ENCODE measurements around the gene NSD1.

NSD1 gene

DNA sequence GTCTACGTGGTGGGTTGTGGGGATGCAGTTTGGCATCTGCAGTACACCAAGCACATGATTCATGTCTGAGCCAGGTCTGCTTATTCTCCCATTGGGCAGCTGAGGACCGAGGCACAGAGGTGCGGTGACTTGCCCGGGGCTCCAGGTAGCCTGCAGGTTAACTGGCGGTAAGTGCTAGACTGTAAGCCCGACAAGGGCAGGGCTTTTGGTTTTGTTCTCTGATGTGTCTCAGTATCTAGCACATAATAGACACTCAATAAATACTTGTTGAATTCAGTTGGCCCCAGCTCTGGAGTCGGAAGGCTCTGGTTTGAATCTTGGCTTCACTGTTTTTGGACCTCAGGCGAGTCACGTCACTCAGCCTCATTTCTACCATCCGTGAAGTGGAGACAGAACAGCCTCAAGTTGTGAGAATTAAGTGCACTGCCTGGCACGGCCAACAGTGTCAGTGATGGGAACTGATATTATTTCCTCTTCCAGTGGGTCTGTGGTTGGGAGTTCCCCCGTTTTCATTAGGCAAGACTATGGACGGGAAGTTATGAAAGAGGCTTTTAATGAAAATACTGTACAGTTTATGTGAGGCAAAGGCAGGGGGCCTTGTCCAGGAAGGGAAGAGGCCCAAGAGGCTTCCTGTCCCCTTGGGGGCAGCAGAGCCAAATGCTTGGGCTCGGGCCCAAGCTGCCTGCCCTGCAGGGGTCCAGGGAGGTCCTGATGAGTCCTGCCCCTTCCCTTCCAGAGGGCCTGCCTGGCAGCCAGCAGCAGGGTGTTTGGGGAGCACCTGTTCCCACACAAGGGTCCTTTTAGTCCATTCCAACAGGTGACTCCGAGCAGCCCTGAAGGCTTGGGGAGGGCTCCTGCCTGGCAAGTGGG lies 173.3 kb downstream of the NSD1 start:
- DNase-seq (ENCODE audit: low read depth), result no peak
- Histone ChIP-seq H3K9me3 (ENCODE audit: control insufficient read depth, low read length) (no peaks in the 10 kb centered on the region), H3K4me1 (ENCODE audit: control insufficient read depth, insufficient read depth, low read length) (peaks cover 50% of the 10 kb centered on the region), H3K4me3 (ENCODE audit: low read length) (no peak overlapping the region), H3K27me3 (replicated peaks; ENCODE audit: control insufficient read depth, insufficient read depth, low read length) (no peaks in the 10 kb centered on the region), H3K36me3 (ENCODE audit: control insufficient read depth, insufficient read depth, low read length, severe bottlenecking) (peaks cover 16% of the 10 kb centered on the region), H3K9ac (ENCODE audit: low read length) (peak overlapping the region; percentile 49)

DNA sequence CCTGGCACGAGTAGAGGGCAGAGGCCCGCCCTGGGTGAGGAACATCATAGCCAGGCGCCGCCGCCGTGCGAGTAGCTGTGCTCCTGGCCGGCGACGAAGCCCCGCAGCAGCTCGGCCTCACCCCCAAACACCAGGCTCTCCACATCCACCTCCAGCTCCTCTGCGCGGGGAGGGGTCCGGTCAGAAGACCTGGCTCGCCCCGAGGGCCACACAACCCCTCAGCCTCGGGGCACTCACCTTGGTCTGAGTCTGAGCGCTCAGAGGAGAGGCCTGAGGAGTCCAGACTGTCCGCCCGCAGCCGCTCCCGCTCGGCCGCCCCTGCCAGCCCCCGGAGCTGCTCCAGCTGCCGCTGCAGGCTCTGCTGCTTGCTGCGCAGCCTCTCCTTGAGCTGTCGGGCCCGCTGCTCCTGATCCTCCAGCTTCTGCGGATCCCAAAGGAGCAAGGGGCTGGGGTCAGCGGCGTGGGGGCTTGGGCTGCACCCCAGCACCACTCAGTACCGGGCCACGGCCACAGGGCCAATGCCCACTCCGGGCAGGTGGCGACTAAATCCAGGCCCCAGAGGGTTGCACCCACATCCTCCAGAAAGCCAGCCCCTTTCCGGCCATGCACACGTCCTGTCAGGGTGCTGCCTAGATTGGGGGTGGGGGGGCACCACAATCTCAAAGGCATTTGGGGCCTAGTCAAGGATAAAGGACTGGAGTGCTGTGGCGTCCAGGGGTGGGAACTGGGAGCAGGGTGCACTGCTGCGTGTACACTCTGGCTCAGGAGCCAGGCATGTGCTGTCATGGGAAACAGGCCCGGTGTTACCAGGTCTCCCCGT lies 174.2 kb downstream of the NSD1 start:
- Histone ChIP-seq H3K4me1 (ENCODE audit: control insufficient read depth, insufficient read depth, low read length) (peaks cover 42% of the 10 kb centered on the region), H3K4me3 (ENCODE audit: low read length) (no peak overlapping the region), H3K9ac (ENCODE audit: low read length) (peak overlapping the region; percentile 49), H3K27me3 (replicated peaks; ENCODE audit: control insufficient read depth, insufficient read depth, low read length) (no peaks in the 10 kb centered on the region), H3K9me3 (ENCODE audit: control insufficient read depth, low read length) (no peaks in the 10 kb centered on the region), H3K36me3 (ENCODE audit: control insufficient read depth, insufficient read depth, low read length, severe bottlenecking) (peaks cover 16% of the 10 kb centered on the region)
- DNase-seq (ENCODE audit: low read depth), result no peak

DNA sequence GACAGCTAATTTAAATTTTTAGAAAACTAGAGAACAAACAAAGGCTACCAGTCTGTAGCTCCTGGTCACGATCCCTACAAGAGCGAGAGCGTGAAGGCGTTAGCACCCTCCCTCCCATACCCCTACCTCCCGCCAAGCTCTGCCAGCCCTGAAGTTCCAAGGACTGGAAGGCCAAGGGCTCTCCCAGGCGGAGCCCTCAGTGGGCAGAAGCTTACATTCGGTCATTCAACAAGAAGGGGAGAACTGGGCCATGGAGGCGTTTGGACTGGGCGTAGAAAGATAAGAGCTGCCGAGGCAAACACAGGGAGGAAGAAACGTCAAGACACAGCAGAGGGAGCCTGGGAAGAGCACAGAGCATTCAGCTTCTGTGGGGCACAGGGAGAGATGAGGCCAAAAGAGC lies 175.2 kb downstream of the NSD1 start:
- H3K36me3 ChIP-seq (ENCODE audit: control insufficient read depth, insufficient read depth, low read length, severe bottlenecking), result peaks cover 16% of the 10 kb centered on the region

DNA sequence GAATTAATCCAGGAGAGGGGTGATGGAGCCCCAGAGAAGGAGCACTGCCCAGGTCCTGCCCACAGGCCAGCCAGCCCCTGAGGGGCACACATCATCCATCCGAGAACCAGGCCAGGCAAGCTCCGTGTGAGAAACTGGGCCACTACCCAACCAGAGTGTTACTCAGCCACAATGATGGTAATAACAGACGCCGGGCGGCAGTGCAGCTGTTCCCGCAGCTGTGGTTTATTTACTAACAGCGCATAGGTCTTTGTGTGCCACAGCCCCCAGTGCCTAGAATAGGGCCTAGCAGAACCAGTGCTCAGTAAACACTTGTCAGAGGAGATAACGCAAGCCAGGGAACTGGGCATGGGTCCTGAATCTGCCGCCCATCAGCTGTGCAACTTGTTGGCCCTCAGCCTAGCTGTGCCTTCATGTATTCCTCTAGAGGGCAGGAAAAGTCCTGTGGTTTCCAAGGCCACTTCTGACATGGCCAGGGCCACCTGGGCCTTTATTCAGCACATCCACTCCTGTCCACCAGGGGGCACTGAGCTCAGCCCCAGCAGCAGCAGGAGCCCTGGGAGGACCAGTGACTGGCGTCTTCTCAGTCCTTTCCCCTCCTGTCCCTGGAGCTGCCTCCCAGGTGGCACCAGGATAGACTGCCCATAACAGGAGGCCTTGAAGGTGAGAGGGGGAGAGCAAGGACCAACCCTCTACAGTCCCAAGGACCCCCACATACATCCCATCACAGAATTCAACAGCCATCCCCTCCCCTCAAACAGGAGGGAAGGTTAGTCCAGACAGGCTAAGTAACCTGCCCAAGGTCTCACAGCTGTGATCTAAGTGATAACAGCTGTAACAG lies 176.0 kb downstream of the NSD1 start:
- no peaks in the 10 kb centered on the region for H3K9me3 ChIP-seq (ENCODE audit: control insufficient read depth, low read length)
- peaks cover 37% of the 10 kb centered on the region for H3K4me1 ChIP-seq (ENCODE audit: control insufficient read depth, insufficient read depth, low read length)
- peak; percentile 75 for DNase-seq (ENCODE audit: low read depth)
- no peak overlapping the region for H3K4me3 ChIP-seq (ENCODE audit: low read length)
- H3K9ac ChIP-seq (ENCODE audit: low read length), result no peak overlapping the region
- H3K27me3 ChIP-seq (replicated peaks; ENCODE audit: control insufficient read depth, insufficient read depth, low read length), result no peaks in the 10 kb centered on the region
- H3K36me3 ChIP-seq (ENCODE audit: control insufficient read depth, insufficient read depth, low read length, severe bottlenecking), result peaks cover 16% of the 10 kb centered on the region

More for the DNA sequence above, 175.2 kb downstream of the NSD1 start:
- no peak for DNase-seq (ENCODE audit: low read depth)
- Histone ChIP-seq H3K27me3 (replicated peaks; ENCODE audit: control insufficient read depth, insufficient read depth, low read length) (no peaks in the 10 kb centered on the region), H3K4me3 (ENCODE audit: low read length) (no peak overlapping the region), H3K4me1 (ENCODE audit: control insufficient read depth, insufficient read depth, low read length) (peaks cover 41% of the 10 kb centered on the region), H3K9ac (ENCODE audit: low read length) (no peak overlapping the region), H3K9me3 (ENCODE audit: control insufficient read depth, low read length) (no peaks in the 10 kb centered on the region)

DNA sequence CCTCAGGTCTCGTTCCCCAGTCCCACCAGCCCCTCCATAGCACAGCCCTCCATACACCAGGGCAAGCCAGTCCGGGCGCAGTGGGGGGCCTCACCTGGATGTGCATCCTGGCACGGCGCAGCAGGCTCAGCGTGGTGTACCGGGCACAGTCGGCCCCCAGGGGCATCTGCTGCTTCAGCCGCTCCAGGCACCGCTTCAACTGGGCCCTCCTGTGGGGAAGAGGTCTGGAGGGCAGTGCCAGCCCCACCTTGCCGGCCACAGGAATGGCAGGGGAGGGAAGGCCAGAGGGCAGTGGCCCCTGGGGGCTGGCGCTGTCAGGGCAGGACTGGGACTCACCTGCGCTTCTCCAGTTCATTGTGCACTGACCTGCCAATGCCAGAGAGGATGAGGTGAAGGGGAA lies 176.8 kb downstream of the NSD1 start:
- peaks cover 16% of the 10 kb centered on the region for H3K36me3 ChIP-seq (ENCODE audit: control insufficient read depth, insufficient read depth, low read length, severe bottlenecking)
- no peak for DNase-seq (ENCODE audit: low read depth)
- H3K9ac ChIP-seq (ENCODE audit: low read length), result no peak overlapping the region
- H3K27me3 ChIP-seq (replicated peaks; ENCODE audit: control insufficient read depth, insufficient read depth, low read length), result no peaks in the 10 kb centered on the region
- H3K9me3 ChIP-seq (ENCODE audit: control insufficient read depth, low read length), result no peaks in the 10 kb centered on the region
- peaks cover 30% of the 10 kb centered on the region for H3K4me1 ChIP-seq (ENCODE audit: control insufficient read depth, insufficient read depth, low read length)
- no peak overlapping the region for H3K4me3 ChIP-seq (ENCODE audit: low read length)

DNA sequence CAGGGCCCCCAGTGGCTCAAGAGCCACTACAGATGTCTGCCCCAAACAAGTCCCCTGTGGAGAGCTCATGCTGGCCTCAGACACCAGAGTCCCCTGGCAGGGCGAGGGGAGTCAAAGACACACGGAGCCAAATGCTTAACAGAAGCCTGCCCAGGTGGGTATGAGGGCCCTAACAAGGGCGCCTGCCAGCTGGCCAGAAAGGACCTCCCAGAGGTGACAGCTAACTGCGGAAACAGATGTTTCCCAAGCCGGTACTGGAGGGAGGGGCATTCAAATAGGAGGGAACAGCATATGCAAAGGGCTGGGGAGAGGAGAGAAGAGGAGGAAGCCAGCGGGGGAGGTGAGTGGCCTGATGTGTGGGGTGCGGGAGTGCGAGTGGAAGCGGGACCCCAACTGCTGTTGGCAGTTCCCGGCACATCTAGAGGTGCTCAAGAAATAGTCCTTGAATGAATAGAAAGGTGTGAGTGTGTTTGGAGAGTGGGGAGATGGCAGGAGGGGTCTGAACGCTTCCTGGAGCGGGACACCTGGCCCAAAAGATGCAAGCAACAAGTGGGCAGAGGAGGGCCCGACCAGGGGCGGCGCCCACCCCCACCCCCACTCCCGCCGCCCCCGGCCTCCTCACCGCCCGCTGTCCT lies 177.3 kb downstream of the NSD1 start:
- DNase-seq (ENCODE audit: low read depth), result no peak
- H3K4me3 ChIP-seq (ENCODE audit: low read length), result no peak overlapping the region
- H3K4me1 ChIP-seq (ENCODE audit: control insufficient read depth, insufficient read depth, low read length), result peaks cover 24% of the 10 kb centered on the region
- H3K9me3 ChIP-seq (ENCODE audit: control insufficient read depth, low read length), result no peaks in the 10 kb centered on the region
- H3K27me3 ChIP-seq (replicated peaks; ENCODE audit: control insufficient read depth, insufficient read depth, low read length), result no peaks in the 10 kb centered on the region
- H3K9ac ChIP-seq (ENCODE audit: low read length), result no peak overlapping the region
- peaks cover 13% of the 10 kb centered on the region for H3K36me3 ChIP-seq (ENCODE audit: control insufficient read depth, insufficient read depth, low read length, severe bottlenecking)

DNA sequence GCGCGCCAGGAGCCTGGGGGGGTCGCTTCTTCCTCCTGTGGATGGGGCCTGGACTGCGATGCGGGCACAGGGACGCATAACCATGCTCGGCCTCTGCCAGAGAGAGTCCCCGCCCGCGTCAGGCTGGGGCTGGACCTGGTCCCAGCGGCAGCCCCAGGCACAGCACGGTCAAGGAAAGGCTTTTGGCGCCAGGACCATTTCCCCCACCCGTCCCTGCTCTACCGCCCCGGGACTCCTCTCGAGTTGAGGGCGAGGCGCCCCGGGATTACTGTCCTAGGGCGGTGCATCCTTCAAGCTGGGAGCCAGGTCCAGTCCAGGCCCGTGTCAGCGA lies 177.8 kb downstream of the NSD1 start:
- Histone ChIP-seq H3K9me3 (ENCODE audit: control insufficient read depth, low read length) (no peaks in the 10 kb centered on the region), H3K4me3 (ENCODE audit: low read length) (peak overlapping the region; percentile 84), H3K36me3 (ENCODE audit: control insufficient read depth, insufficient read depth, low read length, severe bottlenecking) (peaks cover 8% of the 10 kb centered on the region), H3K4me1 (ENCODE audit: control insufficient read depth, insufficient read depth, low read length) (peaks cover 20% of the 10 kb centered on the region), H3K27me3 (replicated peaks; ENCODE audit: control insufficient read depth, insufficient read depth, low read length) (no peaks in the 10 kb centered on the region), H3K9ac (ENCODE audit: low read length) (no peak overlapping the region)
- DNase-seq (ENCODE audit: low read depth), result peak; percentile 44

DNA sequence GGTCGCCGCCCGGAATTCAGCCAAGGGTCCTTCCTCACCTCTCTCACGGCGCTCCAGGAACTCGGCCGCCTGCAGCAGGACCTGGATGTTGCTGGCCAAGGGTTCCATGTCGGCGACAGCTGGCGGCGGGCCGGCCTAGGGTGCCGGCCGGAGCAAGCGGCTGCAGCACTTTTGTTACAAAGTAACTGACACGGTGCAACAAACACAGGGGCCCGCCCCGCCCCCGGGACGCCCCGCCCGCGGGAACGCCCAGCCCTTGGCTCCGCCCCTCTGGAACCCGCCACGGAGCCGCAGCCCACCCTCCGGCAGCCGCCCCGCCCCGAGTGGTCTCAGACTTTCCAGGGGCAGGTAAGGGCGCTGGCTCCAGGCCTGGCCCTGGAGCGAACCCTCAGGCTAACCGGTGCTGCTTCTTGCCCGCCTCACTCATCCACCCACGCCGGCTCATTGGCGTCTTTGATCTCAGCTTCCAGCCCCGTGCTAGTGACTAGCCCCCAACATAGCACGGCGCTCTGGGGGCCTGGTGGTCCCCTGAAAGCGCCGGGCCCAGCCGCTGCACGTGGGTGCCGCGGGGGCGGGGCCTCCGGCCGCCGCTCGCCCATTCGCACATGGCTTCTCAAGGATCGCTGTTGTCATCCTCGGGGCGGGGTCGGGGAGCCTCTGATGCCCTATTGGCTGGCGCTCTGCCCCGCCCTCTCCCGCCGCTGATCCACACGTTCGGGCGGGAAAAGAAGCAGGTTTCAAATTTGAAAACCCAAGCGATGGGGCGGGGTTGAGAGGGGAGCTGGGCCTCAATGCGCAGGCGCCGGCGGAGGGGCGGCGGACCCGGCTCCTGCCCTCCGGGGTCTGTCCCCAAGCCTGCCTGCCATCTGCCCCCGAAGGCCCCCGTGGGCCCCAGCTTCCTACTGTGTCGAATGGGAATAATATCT lies 178.4 kb downstream of the NSD1 start, which contains the start of gene MXD3:
MXD3 (minus strand) TSS at position 176 of the 926 bp plus-strand sequence; CDS start at position 108, 68 bp downstream.
- DNase-seq (ENCODE audit: low read depth), result peak; percentile 98

DNA sequence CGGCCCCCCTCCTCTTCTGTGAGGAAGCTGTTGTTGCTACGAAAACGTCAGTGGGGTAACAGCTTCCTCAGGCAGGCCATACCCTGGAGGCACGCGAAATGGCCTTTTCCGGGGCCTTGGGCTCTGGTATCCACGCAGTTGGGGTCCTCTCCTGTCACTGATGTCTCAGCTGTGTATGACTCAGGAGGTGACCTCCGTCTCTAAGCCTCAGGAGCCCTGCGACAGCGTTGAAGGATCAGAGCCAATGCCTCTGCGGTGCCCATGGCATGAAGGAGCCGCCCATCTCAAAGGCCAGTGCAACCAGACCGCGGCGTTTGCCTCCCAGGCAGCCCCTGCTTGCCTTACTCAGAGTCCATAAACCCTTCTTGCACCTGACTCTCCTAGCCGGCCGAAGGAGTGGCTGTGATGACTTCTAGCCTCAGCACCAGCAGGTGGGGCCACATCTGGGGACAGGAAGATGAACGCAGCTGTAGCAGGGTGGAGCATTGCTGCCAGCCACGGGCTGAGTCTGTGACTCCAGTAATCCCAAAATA lies 179.1 kb downstream of the NSD1 start:
- H3K9ac ChIP-seq (ENCODE audit: low read length), result no peak overlapping the region
- H3K4me3 ChIP-seq (ENCODE audit: low read length), result no peak overlapping the region
- no peak for DNase-seq (ENCODE audit: low read depth)
- peaks cover 7% of the 10 kb centered on the region for H3K4me1 ChIP-seq (ENCODE audit: control insufficient read depth, insufficient read depth, low read length)
- peaks cover 5% of the 10 kb centered on the region for H3K36me3 ChIP-seq (ENCODE audit: control insufficient read depth, insufficient read depth, low read length, severe bottlenecking)
- H3K9me3 ChIP-seq (ENCODE audit: control insufficient read depth, low read length), result no peaks in the 10 kb centered on the region
- no peaks in the 10 kb centered on the region for H3K27me3 ChIP-seq (replicated peaks; ENCODE audit: control insufficient read depth, insufficient read depth, low read length)

More for the DNA sequence above, 178.4 kb downstream of the NSD1 start, which contains the start of gene MXD3:
- no peaks in the 10 kb centered on the region for H3K27me3 ChIP-seq (replicated peaks; ENCODE audit: control insufficient read depth, insufficient read depth, low read length)
- H3K9ac ChIP-seq (ENCODE audit: low read length), result no peak within 1 kb of the TSS
- peaks cover 2% of the 10 kb centered on the region for H3K36me3 ChIP-seq (ENCODE audit: control insufficient read depth, insufficient read depth, low read length, severe bottlenecking)
- no peaks in the 10 kb centered on the region for H3K9me3 ChIP-seq (ENCODE audit: control insufficient read depth, low read length)
- peaks cover 14% of the 10 kb centered on the region for H3K4me1 ChIP-seq (ENCODE audit: control insufficient read depth, insufficient read depth, low read length)
- peak within 1 kb of the TSS; percentile 84 for H3K4me3 ChIP-seq (ENCODE audit: low read length)

All from adipocyte (in vitro differentiated cells).